Measurements from ENCODE around the gene CEP85L.

CEP85L gene

DNA sequence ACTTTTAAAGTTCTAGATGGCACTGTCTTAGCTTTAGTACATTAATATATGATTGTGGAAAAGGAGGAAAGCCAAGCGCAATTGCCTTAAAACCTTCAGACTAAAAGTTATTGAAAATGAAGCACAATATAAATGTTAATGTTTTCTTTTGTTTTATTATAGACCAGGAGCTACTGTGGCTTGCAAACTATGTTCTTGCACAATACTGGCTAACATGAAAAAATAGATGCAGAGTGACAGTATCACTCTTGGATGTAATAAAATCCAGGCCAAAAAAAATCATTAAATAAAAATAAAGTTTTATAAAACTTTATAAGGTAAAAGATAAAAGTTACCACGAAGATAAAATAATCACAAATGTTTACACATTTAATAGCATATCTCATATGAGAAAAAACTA, 121.6 kb downstream of the CEP85L start:
- H3K27ac ChIP-seq, result no peak overlapping the region
- TF ChIP-seq, protein P1, sequence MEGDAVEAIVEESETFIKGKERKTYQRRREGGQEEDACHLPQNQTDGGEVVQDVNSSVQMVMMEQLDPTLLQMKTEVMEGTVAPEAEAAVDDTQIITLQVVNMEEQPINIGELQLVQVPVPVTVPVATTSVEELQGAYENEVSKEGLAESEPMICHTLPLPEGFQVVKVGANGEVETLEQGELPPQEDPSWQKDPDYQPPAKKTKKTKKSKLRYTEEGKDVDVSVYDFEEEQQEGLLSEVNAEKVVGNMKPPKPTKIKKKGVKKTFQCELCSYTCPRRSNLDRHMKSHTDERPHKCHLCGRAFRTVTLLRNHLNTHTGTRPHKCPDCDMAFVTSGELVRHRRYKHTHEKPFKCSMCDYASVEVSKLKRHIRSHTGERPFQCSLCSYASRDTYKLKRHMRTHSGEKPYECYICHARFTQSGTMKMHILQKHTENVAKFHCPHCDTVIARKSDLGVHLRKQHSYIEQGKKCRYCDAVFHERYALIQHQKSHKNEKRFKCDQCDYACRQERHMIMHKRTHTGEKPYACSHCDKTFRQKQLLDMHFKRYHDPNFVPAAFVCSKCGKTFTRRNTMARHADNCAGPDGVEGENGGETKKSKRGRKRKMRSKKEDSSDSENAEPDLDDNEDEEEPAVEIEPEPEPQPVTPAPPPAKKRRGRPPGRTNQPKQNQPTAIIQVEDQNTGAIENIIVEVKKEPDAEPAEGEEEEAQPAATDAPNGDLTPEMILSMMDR (IDR thresholded peaks at IDR 0.05), result no peak
- no peak for TF ChIP-seq ZFX (IDR thresholded peaks at IDR 0.05; ENCODE audit: borderline replicate concordance)

DNA sequence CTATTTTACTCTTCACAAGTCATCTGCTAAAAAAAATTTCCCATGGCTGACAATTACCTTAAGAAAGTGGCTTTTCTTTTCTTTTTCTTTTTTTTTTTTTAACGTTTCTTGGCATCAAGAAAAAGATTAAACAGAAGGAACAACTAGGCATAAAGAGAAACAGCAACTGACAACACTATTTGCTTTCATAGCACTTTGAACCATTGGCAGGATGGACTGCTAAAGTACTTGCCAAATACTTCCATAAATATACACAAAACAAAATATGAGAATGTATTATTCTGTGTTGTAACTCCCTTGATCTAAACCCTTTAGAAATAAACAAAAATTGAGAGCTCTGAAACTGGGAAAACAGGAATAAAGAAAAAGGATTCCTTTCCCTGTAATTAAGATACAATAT, 123.3 kb downstream of the CEP85L start:
- H3K27ac ChIP-seq, result no peak overlapping the region
- TF ChIP-seq, protein P1 (IDR thresholded peaks at IDR 0.05), result no peak
- TF ChIP-seq ZFX (IDR thresholded peaks at IDR 0.05; ENCODE audit: borderline replicate concordance), result no peak

DNA sequence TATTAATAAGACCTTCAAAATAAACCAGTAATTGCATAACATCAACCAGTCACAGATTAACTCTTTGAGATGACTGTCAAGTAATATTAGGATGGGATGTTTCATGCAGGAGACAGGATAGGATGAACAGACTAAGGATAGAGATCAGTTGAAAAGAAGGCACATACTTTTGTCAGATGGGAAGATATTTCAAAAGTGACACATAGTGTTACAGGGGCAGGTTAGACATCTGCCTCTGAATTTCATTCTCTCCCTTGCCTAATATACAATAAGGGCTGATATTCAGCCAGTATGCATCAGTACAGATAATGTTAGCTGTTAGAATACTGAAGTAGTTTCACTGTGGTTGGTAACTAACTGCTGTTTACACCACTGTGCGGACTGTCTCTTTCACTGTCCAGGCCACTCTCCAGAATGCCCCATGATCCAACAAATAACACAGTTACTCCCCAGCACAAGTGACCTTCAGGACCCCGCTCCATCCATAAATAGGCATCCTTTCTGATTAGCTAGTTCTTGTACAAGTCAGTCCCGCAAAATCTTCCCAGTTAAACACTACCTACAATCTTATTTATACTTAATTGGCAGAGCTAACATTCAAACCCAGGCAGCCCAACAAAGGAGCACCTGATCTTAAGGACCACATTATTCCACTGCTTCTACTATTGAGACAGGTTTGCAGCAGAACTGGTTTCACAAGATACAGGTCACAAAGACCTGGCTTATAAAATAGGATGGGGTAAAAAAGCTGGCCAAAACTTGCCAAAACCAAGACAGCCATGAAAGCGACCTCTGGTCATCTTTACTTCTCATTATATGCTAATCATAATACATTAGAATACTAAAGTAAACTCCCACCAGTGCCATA, 125.2 kb downstream of the CEP85L start:
- no peak for TF ChIP-seq ZFX (IDR thresholded peaks at IDR 0.05; ENCODE audit: borderline replicate concordance)
- TF ChIP-seq, protein P1 (IDR thresholded peaks at IDR 0.05), result no peak
- H3K27ac ChIP-seq, result no peak overlapping the region

DNA sequence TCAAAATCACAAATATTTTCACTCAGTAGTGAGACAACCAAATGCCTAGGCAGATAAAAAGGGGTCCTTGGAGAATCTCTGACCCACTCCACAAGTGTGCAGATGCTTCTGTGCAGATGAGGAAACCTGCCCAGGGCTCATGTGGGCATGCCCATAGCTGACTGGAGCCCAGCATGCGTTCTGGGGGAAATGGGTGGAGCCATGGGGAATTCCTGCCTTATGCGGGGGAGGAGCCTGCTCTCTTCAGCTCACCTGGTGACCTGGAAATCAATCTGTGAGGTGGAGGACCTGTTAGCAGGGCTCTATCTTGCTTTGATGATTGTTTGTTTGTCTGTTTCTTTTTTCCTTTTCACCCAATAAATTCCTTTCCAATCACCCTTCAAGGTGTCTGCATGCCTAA, 126.7 kb downstream of the CEP85L start:
- no peak overlapping the region for H3K27ac ChIP-seq
- TF ChIP-seq, protein P1 (IDR thresholded peaks at IDR 0.05), result no peak
- no peak for TF ChIP-seq ZFX (IDR thresholded peaks at IDR 0.05; ENCODE audit: borderline replicate concordance)

DNA sequence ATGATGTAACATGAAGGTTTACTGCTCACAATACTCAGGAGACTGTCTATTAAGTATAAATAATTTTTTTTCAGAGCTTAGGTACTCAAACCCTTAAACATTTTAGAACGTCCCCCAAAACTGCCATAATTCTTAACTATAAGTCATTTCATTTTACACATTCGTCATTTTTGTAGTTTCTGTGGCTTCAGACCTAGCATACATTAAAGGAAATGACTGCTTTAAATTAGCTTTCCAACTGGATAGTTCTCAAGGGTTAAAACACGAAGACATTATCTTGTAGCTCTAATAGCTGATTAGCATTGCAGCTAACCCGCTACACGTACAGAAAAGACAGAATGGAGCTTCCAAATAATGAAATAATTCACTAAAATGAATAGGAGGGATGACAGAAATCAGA, 128.2 kb downstream of the CEP85L start:
- no peak for TF ChIP-seq ZFX (IDR thresholded peaks at IDR 0.05; ENCODE audit: borderline replicate concordance)
- TF ChIP-seq, protein P1 (IDR thresholded peaks at IDR 0.05), result no peak
- no peak overlapping the region for H3K27ac ChIP-seq

DNA sequence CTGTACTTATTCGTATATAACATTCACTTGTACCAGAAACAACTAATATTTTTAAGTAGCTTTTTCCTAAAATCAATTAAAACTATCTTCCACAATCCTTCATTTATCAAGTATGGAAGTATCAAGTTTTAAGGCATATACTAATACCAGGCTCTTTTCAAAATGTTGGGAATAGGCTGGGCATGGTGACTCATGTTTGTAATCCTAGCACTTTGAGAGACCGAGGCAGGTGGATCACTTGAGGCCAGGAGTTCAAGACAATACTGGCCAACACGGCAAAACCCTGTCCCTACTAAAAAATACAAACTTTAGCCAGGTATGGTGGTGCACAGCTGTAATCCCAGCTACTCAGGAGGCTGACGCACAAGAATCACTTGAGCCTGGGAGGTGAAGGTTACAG, 129.0 kb downstream of the CEP85L start:
- no peak overlapping the region for H3K27ac ChIP-seq
- no peak for TF ChIP-seq ZFX (IDR thresholded peaks at IDR 0.05; ENCODE audit: borderline replicate concordance)
- TF ChIP-seq, protein P1 (IDR thresholded peaks at IDR 0.05), result no peak

DNA sequence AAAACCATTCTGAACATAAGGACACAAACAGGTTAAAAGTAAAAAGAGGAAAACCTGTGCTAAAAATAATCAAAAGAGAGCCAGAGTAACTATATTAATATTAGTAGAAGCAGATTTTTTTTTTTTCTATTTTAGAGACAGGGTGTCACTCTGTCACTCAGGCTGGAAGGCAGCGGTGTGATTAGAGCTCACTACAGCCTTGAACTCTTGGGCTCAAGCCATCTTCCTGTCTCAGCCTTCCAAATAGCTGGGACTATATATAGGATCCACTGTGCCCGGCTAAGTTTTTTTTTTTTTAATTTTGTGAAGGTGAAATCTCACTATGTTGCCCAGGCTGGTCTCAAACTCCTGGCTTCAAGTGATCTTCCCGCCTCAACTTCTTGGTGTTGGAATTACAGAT, 136.7 kb downstream of the CEP85L start:
- TF ChIP-seq, protein P1 (IDR thresholded peaks at IDR 0.05), result no peak
- TF ChIP-seq ZFX (IDR thresholded peaks at IDR 0.05; ENCODE audit: borderline replicate concordance), result no peak
- no peak overlapping the region for H3K27ac ChIP-seq
